Motor neuron (in vitro differentiated cells): ENCODE results near the gene OR10K1. TPM values are rescaled to one million over a fixed set of nuclear protein-coding genes. Genes with fewer than 3 reads are reported as not detected.
A peak's percentile ranks its signal among the peaks of the same experiment; 100 is the strongest.
"Not testable (repeated sequence)": the region's sequence is repeated elsewhere in the genome, so short reads cannot be mapped to it uniquely, and the experiment has no call there.

Experiments
- ATAC-seq, 8 experiments: fragments of 200-7000 bp; cut with Tn5 transposase; replicated peaks in 6 of 8; 2 replicates each; pipeline ENCODE4 v1.8.0; 2021; ENCODE audit warnings: mild to moderate bottlenecking in 8 of 8, moderate library complexity in 8 of 8
- H3K27ac ChIP-seq, 2 donors: fragments of 250-450 bp; sonication (Bioruptor Pico); 2 replicates each; pipeline ENCODE4 v1.9.0; 2021; ENCODE audit warnings: antibody characterized with exemption in 2 of 2, mild to moderate bottlenecking in 2 of 2, moderate library complexity in 1 of 2
- H3K4me1 ChIP-seq, 2 donors: fragments of 250-450 bp; sonication (Bioruptor Pico); replicated peaks in 1 of 2; 2 replicates each; pipeline ENCODE4 v1.6.1; 2021; ENCODE audit warnings: antibody characterized with exemption in 2 of 2, mild to moderate bottlenecking in 2 of 2, moderate library complexity in 1 of 2
- H3K4me3 ChIP-seq, 5 donors: fragments of 250-450 bp; sonication (Bioruptor Pico); 2 replicates each; pipeline ENCODE4 v1.9.0; 2021; ENCODE audit warnings: antibody characterized with exemption in 5 of 5, mild to moderate bottlenecking in 5 of 5, moderate library complexity in 4 of 5
- WGBS, 10 experiments: fragments of 450-650 bp; shearing (Covaris generic); methylation state at CpG; one replicate each; pipeline ENCODE4 v1.0.0; 2022; 5-methylcytosine and 5-hydroxymethylcytosine counted together
- in situ Hi-C, 9 experiments: fragments of 400-800 bp; cut with MboI; loops; one replicate each; pipeline ENCODE4 v1.15.0; 2021; ENCODE audit warnings: low sequenced_read_pairs in 9 of 9, low pct_unique_long_range_greater_than_20kb in 2 of 9; ENCODE audit not compliant: unreplicated experiment in 9 of 9
- total RNA-seq, 8 experiments: library from RNA; unstranded; fragments of 300-600 nt; gene quantifications; 2 replicates each; pipeline versions ENCODE4 v1.2.3 to v1.2.4, GENCODE V29; 2022

The OR10K1 gene
- total RNA-seq = 1 to 10 TPM in 1 of 8 experiments, under 1 TPM in 4, not detected in 3; 0.15 to 1.3 (median 0.38) TPM

GRCh38 chr1:158461534-158461933 is at the start of gene OR10K1:
OR10K1 (plus strand) TSS chr1:158461834; CDS start chr1:158465562, 3,728 bp downstream.
- no peak within 1 kb of the TSS for H3K4me3 ChIP-seq
- H3K27ac ChIP-seq = no peak within 1 kb of the TSS
- in situ Hi-C loops = no loop called here
- no peaks in the 10 kb centered on the region for H3K4me1 ChIP-seq
- WGBS, 10 experiments = 0 to 79% (median 38%) methylated on average over 1 to 2 of the region's 2 CpGs; no CpG with 5 or more reads in 3 of the 10 experiments
- ATAC-seq = no peak

DNA sequence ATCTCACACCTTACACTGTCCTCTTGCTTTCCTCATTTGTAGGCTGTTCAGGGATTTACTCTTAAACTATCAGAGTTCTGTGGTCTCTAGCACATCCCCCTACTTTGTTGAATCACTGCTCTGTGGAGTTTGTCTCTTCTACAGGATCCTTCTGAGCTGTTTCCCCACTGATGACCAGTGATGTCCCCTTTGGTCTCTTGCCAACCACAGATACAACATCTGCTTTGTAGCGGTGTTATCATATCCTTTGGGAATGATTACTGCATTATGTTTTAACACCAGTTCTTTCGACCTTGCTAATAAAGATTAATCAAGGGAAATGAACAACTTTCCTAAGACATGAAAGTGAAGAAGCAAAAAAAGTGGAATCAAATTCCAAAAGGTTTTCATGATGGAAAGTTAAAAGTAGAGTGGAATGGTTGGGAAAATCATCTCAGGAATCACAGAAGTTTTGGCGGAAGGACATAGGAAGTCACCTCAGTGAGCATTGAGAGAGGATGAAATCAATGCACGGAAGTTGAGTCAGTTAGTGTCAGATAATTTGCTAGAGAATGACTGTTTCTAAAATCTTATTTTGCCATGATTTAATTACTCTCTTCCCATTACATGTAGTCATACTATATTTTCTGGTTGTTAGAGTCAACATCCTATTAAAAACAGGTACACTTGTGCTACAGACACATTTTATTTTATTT is 46.8 kb upstream of the OR10K1 start:
- no peak overlapping the region for H3K4me3 ChIP-seq
- no peak for ATAC-seq
- in situ Hi-C loops = no loop called here
- peaks cover 0 to 3% of the 10 kb centered on the region in 2 donors for H3K4me1 ChIP-seq
- 6 to 100% (median 79%) methylated on average over 2 to 4 of the region's 4 CpGs for WGBS, 10 experiments
- H3K27ac ChIP-seq = no peak overlapping the region

DNA sequence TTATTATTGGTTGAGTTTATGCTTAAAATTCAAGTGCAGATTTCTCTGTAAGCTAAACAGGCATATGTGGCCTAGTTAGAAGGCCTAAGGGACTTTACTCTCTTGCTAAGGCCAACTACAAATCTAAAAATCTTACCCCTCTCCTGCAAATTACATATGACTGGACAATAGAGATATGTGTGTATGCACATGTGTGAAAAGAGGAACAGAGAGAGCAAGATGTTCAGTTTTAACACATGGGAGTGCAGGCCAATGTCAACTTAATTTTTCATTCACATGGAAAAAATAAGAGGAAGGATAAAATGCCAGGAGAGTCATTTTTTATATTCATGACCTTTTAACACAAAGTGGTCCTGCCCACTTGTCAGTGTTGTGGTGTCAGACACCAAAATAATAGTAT is 44.0 kb upstream of the OR10K1 start:
- Histone ChIP-seq H3K27ac (no peak overlapping the region), H3K4me1 (peaks cover 0 to 3% of the 10 kb centered on the region in 2 donors), H3K4me3 (no peak overlapping the region)
- in situ Hi-C loops = no loop called here
- ATAC-seq = no peak

DNA sequence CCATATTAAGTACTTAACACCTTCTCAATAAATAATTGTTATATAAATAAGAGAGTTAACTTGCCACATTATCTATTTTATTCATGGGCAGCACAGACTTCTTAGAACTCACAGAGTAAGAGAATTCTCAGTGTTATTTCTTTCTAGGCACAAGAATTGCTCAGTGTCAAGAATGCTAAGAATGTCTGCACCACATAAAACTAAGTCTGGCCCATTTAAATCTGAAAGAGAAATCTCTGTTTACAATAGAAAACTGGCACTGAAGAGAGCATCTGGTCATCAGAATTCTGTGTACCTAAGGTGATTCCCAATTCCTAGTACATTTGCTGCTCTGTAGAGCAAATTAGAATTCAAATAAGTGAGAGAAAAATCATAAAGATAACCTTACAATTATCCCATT is 39.4 kb upstream of the OR10K1 start:
- no peak overlapping the region for H3K27ac ChIP-seq
- in situ Hi-C loops = no loop called here
- ATAC-seq = peak in 2 of 8 experiments; percentile 25 to 80
- H3K4me1 ChIP-seq = peaks cover 0 to 3% of the 10 kb centered on the region in 2 donors
- no peak overlapping the region for H3K4me3 ChIP-seq

GRCh38 chr1:158425027-158425426 is 36.6 kb upstream of the OR10K1 start:
- Histone ChIP-seq H3K4me1 (no peaks in the 10 kb centered on the region), H3K4me3 (no peak overlapping the region), H3K27ac (no peak overlapping the region)
- no peak for ATAC-seq
- in situ Hi-C loops = no loop called here

DNA sequence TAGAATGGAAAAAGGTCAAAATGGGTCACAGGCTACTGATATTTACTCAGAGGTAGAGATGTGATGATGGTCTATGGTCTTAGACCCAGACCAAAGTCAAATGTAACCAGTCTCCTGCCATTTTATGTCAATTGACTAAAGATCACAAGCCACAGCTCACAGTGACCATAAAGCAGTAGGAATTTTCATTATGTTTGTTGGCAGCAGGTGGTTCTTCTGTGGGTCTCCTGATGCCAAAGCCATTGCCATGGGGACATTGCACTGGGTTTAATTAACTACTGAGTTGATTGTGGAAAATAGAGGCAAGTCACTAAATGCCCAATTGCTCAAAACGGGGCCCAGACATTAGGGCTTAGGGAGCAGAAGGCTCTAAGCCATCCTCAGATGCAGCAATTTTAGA is 35.5 kb upstream of the OR10K1 start, which contains the start of gene OR10K2:
TSS of gene OR10K2 (minus strand) at position 101 of the 400 bp plus-strand sequence. CDS start 5,371 bp downstream, outside the sequence.
- in situ Hi-C loops = no loop called here
- Histone ChIP-seq H3K4me3 (no peak within 1 kb of the TSS), H3K27ac (no peak within 1 kb of the TSS), H3K4me1 (no peaks in the 10 kb centered on the region)
- ATAC-seq = no peak
- WGBS, 10 experiments = 0 to 86% (median 60%) methylated on average over 1 of the region's 1 CpG; no CpG with 5 or more reads in 3 of the 10 experiments

DNA sequence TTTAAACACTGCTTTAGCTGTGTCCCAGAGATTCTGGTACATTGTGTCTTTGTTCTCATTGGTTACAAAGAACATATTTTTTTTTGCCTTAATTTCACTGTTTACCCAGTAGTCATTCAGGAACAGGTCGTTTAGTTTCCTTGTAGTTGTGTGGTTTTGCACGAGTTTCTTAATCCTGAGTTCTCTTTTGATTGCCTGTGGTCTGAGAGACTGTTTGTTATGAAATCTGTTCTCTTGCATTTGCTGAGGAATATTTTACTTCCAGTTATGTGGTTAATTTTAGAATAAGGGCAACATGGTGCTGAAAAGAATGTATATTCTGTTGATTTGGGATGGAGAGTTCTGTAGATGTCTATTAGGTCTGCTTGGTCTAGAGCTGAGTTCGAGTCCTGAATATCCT is 31.5 kb upstream of the OR10K1 start:
- H3K27ac ChIP-seq, in situ Hi-C loops, H3K4me3 ChIP-seq, H3K4me1 ChIP-seq, ATAC-seq: not testable (repeated sequence)
- WGBS, 10 experiments = 0 to 100% (median 19%) methylated on average over 1 to 3 of the region's 3 CpGs; no CpG with 5 or more reads in 1 of the 10 experiments

DNA sequence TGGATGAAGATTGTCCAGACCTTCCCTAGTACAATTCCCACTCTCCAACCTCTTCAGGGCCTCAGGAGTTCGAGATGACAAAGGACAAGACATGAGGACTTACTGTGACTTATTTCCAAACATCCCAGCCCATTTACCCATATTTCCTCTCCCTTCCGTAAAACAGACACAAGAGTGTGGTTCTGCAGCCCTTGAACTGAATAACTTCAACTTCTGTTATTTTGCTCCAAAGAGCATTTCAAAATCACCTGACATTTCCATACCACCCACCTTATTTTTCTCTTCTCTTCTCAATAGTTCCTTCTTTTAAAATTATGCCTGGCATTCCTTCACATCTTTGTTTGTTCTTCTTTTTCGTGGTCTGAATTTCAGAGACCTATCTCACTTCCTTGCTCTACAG is 26.9 kb upstream of the OR10K1 start:
- in situ Hi-C loops = no loop called here
- H3K4me3 ChIP-seq = no peak overlapping the region

GRCh38 chr1:158445376-158445775 is 16.3 kb upstream of the OR10K1 start:
- H3K4me1 ChIP-seq = no peaks in the 10 kb centered on the region
- in situ Hi-C loops = no loop called here
- ATAC-seq = no peak
- H3K27ac ChIP-seq = no peak overlapping the region
- no peak overlapping the region for H3K4me3 ChIP-seq
- 0 to 90% (median 67%) methylated on average over 2 to 4 of the region's 4 CpGs; no CpG with 5 or more reads in 1 of the 10 experiments for WGBS, 10 experiments

More for the DNA sequence above, 26.9 kb upstream of the OR10K1 start:
- no peak for ATAC-seq
- WGBS, 10 experiments = 0 to 90% (median 47%) methylated on average over 2 to 3 of the region's 3 CpGs
- Histone ChIP-seq H3K27ac (no peak overlapping the region), H3K4me1 (no peaks in the 10 kb centered on the region)

- in situ Hi-C loops = no loop called here
- 0 to 89% (median 41%) methylated on average over 1 of the region's 1 CpG; no CpG with 5 or more reads in 6 of the 10 experiments for WGBS, 10 experiments
- Histone ChIP-seq H3K27ac (no peak overlapping the region), H3K4me3 (no peak overlapping the region), H3K4me1 (no peaks in the 10 kb centered on the region)
- no peak for ATAC-seq
These were observed 7.1 kb upstream of the OR10K1 start for GRCh38 chr1:158454537-158454936.

- in situ Hi-C loops = no loop called here
- H3K27ac ChIP-seq = no peak overlapping the region
- no peak overlapping the region for H3K4me3 ChIP-seq
- H3K4me1 ChIP-seq = no peaks in the 10 kb centered on the region
- no peak for ATAC-seq
These were observed 4.4 kb upstream of the OR10K1 start for GRCh38 chr1:158457246-158457645.

DNA sequence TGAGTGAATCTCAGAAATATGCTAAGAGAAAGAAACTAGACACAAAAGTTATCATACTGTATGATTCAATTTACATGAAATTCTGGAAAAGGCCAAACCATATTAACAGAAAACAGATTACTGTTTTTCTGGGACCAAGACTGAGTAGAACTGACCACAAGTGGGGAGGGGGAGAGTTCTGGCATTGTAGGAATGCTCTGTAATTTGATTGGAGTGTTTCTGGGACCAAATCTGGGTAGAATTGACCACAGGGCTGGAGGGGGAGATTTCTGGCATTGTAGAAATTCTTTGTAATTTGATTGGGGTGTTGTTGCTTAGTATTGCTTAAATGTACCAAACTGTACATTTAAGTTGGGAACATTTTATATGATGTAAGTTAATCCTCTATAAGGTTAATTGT is 3.4 kb upstream of the OR10K1 start:
- Histone ChIP-seq H3K27ac (no peak overlapping the region), H3K4me3 (no peak overlapping the region), H3K4me1 (no peaks in the 10 kb centered on the region)
- in situ Hi-C loops = no loop called here
- ATAC-seq = no peak

DNA sequence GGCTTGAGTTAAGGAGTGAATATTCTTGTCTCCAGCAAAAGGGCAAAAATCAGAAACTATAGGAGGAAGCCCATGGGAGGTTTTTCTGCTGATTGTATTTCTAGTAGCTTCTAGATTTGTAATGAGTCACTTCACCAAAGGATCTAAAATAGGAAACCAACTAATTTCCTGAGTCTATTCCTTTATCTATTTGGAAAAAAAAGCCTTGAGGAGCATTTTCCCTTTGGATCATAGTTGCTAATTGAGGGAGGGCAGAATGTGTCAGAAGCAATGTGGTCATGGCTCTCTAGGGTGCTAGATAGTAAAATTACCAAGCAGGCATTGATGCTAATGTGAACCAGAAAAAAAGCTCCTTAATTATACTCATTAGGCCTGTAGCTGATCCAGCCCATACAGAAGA is 10.3 kb downstream of the OR10K1 start, which contains the start of gene OR10R2:
TSS of gene OR10R2 (plus strand) at position 301 of the 400 bp plus-strand sequence. CDS start 106 bp downstream, outside the sequence.
- Histone ChIP-seq H3K4me3 (no peak within 1 kb of the TSS), H3K27ac (no peak within 1 kb of the TSS), H3K4me1 (no peaks in the 10 kb centered on the region)
- ATAC-seq = no peak
- in situ Hi-C loops = no loop called here

DNA sequence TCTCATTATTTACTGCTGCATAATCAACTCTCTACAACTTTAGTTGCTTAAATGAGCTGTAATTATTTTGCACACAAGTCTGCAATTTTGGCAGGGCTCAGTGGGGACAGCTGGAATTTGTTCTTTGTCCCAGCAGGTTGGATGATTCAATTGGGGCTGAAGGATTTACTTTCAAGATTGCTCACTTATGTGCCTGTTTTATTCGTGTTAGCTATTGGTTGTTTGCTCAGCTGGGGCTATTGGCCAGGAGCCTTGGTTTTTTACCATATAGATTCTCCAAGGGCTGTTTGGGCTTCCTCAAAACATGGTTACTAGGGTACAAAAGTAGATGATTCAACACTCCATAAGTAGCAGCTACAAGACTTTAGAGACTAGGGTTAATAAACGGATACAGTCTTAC is 23.8 kb downstream of the OR10K1 start:
- no peak overlapping the region for H3K27ac ChIP-seq
- H3K4me1 ChIP-seq = no peaks in the 10 kb centered on the region
- WGBS, 10 experiments = 0 to 55% (median 14%) methylated on average over 1 to 2 of the region's 2 CpGs; no CpG with 5 or more reads in 1 of the 10 experiments
- no peak overlapping the region for H3K4me3 ChIP-seq
- in situ Hi-C loops = no loop called here
- ATAC-seq = peak in 1 of 8 experiments; percentile 70
